ENCODE data around the gene PDE1C.

The PDE1C gene

DNA sequence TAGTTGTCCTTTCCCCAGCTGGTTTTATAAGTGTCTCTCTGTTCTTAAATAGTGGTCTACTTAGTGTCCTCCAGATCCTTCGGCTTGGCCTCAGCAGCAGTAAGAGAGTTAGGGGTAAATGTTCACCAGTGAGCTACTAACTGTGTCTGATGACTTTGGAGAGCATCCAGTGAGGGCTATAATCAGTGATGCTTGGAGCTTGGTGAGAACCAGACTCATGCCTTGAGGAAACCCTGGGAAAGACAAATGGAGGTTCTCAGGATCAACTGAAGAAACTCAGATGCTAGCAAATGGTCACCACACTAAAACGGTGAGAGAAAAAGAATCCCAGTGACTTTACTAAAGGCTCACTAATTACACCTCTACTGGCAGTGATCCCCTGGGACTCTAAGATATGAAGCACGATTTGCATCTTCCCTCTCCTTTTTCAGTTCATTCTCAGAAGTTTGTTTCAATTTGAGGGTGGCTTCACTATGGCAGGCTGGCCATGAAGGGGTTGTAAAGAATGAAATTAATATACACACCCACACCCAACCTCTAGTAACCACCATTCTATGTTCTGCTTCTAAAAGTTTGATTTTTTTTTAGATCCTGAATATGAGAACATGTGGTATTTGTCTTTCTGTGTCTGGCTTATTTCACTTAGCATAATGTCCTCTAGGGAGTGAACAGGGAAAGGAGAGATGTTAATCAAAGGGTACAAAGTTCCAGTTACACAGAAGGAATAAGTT is 177.9 kb downstream of the PDE1C start:
- DNase-seq (ENCODE audit: low read depth) = no peak

DNA sequence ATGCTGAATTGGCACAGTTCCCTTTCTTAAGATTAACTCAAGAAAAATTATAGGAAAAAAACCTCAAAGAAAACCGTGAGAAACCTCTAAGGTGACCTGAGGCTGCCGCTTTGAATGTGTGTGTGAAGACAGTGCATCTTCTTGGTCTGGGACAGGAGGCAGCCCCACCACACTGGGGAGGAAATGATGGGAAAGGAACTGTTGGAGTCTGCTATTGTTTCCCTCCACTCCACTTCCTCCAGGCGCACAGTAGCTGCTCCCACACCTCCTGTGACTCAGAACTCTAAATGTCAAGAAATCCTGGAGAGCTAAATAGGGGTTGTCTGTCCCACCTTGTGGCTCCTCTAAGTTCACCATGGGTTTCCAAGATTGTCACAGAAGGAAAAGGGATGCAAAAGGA is 179.4 kb downstream of the PDE1C start:
- no peak for DNase-seq (ENCODE audit: low read depth)

DNA sequence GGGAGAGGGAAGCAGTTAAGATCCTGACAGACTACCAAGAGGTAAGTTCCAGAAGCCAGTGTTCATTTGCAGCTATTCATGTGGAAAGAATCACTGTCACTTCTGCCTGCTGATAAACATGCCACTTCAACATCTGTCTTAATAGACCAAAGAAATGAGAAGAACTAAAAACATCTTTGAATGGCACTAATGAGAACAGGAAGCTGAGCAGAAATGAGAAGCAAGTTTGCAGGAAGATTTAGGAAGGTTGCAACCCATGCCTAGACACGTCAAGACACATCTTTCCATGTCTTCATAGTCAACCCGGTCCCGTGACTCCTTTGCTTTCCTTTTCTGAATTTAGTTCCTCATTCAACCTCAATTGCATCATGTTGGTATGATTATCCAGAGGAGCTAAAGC is 180.0 kb downstream of the PDE1C start:
- no peak for DNase-seq (ENCODE audit: low read depth)

GRCh38 chr7:31887006-31887405 is 183.2 kb downstream of the PDE1C start:
- DNase-seq (ENCODE audit: low read depth) = no peak

GRCh38 chr7:31885171-31885570 is 185.0 kb downstream of the PDE1C start:
- DNase-seq (ENCODE audit: low read depth) = no peak

- DNase-seq (ENCODE audit: low read depth) = no peak
These were observed 186.4 kb downstream of the PDE1C start for GRCh38 chr7:31883761-31884164.

DNA sequence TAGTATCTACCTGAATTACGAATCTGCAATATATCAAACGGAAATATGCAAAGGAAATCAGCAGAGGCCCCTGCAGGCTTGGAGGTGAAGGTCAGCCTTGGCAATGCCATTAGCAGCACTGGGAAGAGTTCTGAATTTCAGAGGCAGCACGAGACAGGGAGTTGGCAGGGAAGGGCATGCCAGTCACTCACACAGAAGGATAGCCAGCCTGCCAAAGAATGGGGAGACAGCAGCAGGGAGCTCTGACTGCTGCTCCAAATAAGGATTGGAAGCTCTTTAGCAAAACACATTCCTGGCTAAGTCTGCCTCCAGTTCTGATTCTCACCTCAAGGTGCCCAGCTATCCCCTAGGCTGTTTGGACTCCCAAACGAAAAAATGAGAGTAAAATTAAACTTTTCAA is 188.0 kb downstream of the PDE1C start:
- no peak for DNase-seq (ENCODE audit: low read depth)

- no peak for DNase-seq (ENCODE audit: low read depth)
These were observed 191.3 kb downstream of the PDE1C start for GRCh38 chr7:31878875-31879274.

DNA sequence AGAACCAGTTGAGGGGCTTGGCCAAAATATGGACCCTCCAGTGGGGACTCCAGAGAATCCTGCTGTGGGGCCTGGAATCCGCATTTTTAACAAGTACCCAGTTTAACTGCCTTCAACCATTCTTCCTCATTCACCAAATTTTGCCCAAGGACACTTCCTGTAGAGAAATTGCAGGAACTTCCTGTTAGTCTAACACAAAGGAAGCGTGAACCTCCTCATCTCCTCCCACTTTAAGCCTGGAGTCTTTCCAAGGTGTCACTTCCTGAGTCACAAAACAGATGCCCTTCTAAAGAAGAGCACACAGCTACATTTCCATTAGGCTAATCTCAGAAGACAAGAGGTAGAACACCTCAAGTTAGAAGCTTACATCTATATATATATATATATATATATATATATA is 194.8 kb downstream of the PDE1C start:
- DNase-seq (ENCODE audit: low read depth) = no peak

DNA sequence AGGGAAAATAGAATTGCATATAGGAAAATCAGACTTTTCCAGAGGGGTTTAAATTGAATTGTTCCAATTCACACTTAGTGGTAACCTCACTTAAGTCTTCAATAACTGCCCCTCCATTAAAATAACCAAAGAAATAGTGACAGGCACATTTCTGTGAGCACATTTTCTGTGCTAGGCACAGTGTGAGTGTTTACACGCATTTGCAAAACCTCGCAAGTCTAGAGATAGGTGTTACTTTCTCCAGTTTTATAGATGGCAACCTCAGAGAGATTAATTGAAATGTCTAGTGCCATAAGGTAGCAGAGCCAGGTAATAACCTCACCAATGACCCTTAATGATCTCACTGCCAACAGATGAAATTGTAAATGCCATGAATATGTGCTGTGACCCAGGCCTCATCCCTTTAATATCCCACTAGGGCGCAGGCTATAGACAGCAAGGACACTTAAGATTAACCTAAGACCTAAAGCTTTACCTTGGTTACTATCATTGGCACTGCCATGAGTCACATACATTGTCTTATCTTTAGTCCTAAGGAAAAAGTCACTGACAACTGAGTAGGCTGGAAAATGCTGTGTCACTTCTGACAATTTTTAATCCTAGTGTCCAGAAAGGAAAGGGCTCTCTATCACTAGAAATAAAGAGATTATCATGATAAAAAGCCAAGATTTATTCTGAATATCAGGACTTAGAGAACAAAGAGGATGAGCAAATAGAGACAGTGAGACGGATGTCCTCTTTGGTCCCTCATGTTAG is 195.4 kb downstream of the PDE1C start:
- no peak for DNase-seq (ENCODE audit: low read depth)

GRCh38 chr7:31873816-31874597 is 196.2 kb downstream of the PDE1C start:
- DNase-seq (ENCODE audit: low read depth) = no peak

GRCh38 chr7:31872545-31873370 is 197.4 kb downstream of the PDE1C start:
- no peak for DNase-seq (ENCODE audit: low read depth)

GRCh38 chr7:31864646-31865045 is 205.6 kb downstream of the PDE1C start:
- DNase-seq (ENCODE audit: low read depth) = no peak

GRCh38 chr7:31860925-31861324 is 209.3 kb downstream of the PDE1C start:
- no peak for DNase-seq (ENCODE audit: low read depth)

- DNase-seq (ENCODE audit: low read depth) = no peak
These were observed 212.2 kb downstream of the PDE1C start for GRCh38 chr7:31858055-31858454.

DNA sequence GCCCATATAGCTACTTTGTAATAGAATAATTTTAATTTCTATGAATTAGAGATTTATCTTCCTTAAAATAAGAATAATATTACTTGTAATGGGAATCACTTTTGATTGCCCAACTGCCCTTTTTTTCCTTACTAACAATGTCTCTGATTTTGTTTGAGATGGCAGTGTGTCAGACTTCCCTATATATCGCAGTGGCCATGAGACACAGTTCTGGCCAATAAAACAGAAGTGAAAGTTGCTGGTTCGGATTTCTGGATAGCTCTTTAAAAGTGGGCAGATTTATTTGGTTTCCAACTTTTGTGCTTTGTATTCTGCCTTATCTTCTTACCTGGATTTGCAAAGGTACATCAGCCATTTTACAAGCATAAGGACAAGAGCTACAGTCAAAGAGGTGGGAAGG is 213.0 kb downstream of the PDE1C start:
- no peak for DNase-seq (ENCODE audit: low read depth)

- no peak for DNase-seq (ENCODE audit: low read depth)
These were observed 213.9 kb downstream of the PDE1C start for GRCh38 chr7:31856337-31856736.

DNA sequence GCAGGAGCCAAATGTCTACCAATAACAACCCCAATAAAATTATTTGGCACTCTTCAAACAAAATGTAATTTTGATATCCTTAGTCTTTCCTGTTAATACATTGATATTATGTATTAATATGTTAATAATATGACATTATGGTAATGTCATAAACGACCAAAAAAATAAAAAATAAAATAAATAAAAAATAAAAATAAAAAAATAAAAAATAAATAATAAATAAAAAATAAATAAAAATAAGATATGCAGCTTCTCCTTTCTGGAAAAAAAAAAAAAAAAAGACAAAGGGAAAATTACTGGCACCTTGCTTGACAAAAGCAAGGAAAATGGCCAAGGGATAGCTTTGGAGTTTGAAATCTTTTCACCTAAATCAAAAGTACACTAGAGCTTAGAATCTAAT is 214.7 kb downstream of the PDE1C start:
- DNase-seq (ENCODE audit: low read depth) = no peak

GRCh38 chr7:31853380-31853779 is 216.8 kb downstream of the PDE1C start:
- no peak for DNase-seq (ENCODE audit: low read depth)

- DNase-seq (ENCODE audit: low read depth) = no peak
These were observed 217.7 kb downstream of the PDE1C start for GRCh38 chr7:31852462-31852861.

- no peak for DNase-seq (ENCODE audit: low read depth)
These were observed 219.1 kb downstream of the PDE1C start for GRCh38 chr7:31851119-31851518.

DNA sequence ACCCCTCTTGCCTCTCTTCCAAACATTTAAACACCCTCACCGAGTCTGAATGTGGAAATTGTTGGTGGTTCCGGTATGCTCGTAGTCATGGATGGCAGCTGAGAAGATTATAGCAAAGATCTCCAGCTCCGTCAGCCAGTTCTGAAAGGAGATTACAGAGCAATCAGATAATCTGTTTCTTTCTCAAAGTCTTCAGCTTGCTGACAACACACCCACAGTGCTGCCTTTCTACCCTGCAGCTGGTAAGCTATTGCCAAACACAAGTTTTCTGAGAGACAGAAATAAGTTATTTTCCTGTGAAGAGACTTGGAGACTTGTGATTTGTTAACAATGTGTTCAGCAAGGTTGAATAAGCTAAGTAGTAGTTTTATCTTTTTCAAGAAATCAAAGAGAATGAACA is 219.6 kb downstream of the PDE1C start:
- no peak for DNase-seq (ENCODE audit: low read depth)

Measured in activated T-cell treated with anti-CD3 and anti-CD28 coated beads for 48 hours (primary cell).